ENCODE results near the gene CD36. TPM values are rescaled to one million over a fixed set of nuclear protein-coding genes. Genes with fewer than 3 reads are reported as not detected.

Gene CD36
- 100 to 1,000 TPM in 1 of 2 donors, 10 to 100 TPM in 1; 76.0 to 120 TPM for total RNA-seq

DNA sequence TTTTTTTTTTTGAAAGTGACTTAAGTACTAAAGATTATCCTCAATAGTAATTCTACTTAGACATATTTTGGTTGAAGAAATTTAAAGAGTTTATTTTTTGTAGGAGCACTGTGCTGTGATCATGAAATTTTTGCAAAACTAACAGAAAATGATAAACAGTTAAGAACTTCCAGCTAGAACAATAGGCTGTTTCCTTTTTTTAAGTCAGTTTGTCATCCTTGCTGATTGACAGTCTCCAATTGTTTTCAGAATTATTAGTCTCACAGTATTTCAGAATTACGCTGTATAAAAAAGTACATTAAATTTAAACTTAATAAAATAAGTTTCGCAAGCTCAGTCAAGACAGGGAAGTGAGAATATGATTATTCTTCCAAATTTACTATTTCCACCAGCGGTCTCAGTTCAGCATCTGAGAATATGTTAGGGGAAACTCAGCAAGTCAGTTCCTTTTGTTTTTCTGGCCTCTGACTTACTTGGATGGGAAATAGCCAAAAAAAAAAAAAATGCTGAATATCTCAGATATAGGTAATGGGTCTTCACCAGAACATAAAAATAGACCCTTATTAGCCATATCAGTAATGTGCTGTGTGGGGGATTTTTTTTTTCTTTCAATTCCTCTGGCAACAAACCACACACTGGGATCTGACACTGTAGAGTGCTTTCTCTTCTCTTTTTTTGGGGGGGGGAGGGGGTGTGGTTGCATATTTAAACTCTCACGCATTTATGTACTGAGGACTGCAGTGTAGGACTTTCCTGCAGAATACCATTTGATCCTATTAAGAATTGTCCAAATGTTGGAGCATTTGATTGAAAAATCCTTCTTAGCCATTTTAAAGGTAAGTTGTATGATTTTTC, at the start of gene CD36:
TSS of gene CD36 (plus strand) at position 732 of the 855 bp plus-strand sequence. CDS start 8,099 bp downstream, outside the sequence.
- DNase-seq = no peak
- 87 to 91% methylated on average over 4 of the region's 4 CpGs for WGBS, 2 donors
- Histone ChIP-seq H3K27me3 (no peaks in the 10 kb centered on the region), H3K4me1 (no peaks in the 10 kb centered on the region), H3K9me3 (no peaks in the 10 kb centered on the region), H3K27ac (no peak within 1 kb of the TSS), H3K4me3 (no peak within 1 kb of the TSS), H3K36me3 (replicated peaks in 1 of 2; ENCODE audit: insufficient read depth in 1 of 2, low read depth in 2 of 2) (no peaks in the 10 kb centered on the region)
- ATAC-seq = no peak
- TF ChIP-seq CTCF (IDR thresholded peaks at IDR 0.05) = no peak
- no peak for TF ChIP-seq POLR2A (IDR thresholded peaks at IDR 0.05)
- intact Hi-C loops (cut with DNase I) = no loop called here

GRCh38 chr7:80589631-80590030, 48.8 kb upstream of the CD36 start:
- Histone ChIP-seq H3K4me1 (peaks cover 13% of the 10 kb centered on the region), H3K36me3 (replicated peaks in 1 of 2; ENCODE audit: insufficient read depth in 1 of 2, low read depth in 2 of 2) (no peaks in the 10 kb centered on the region), H3K4me3 (no peak overlapping the region), H3K9me3 (no peaks in the 10 kb centered on the region), H3K27me3 (no peaks in the 10 kb centered on the region), H3K27ac (no peak overlapping the region)
- TF ChIP-seq POLR2A (IDR thresholded peaks at IDR 0.05) (no peak), CTCF (IDR thresholded peaks at IDR 0.05) (no peak)
- WGBS, 2 donors = 34 to 48% methylated on average over 1 of the region's 1 CpG
- intact Hi-C loops (cut with DNase I) = no loop called here
- DNase-seq = no peak
- no peak for ATAC-seq

DNA sequence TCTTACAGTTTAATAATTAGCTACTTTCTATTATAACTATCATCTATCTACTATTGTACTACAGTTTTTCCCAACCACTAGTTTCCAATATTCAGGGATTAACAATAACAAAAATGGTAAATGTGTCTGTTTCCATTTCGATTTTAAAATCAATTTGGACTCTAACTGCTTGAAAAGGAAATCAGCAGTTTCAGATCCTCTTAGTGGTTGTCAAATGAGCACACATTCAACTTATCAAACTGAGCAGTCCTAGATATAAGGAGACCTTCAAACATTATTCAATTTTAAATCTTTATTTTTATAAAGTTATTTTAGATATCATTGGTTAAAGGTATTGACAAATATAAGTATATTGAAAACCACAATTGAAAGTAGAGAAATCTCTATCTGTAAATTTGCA, 46.8 kb upstream of the CD36 start:
- Histone ChIP-seq H3K36me3 (replicated peaks in 1 of 2; ENCODE audit: insufficient read depth in 1 of 2, low read depth in 2 of 2) (no peaks in the 10 kb centered on the region), H3K27me3 (no peaks in the 10 kb centered on the region), H3K4me3 (no peak overlapping the region), H3K4me1 (peaks cover 8% of the 10 kb centered on the region), H3K9me3 (no peaks in the 10 kb centered on the region), H3K27ac (no peak overlapping the region)
- 24 to 32% methylated on average over 1 of the region's 1 CpG for WGBS, 2 donors
- no peak for TF ChIP-seq POLR2A (IDR thresholded peaks at IDR 0.05)
- no peak for TF ChIP-seq CTCF (IDR thresholded peaks at IDR 0.05)
- ATAC-seq (no peak), DNase-seq (no peak)
- intact Hi-C loops (cut with DNase I) = no loop called here

GRCh38 chr7:80593869-80594586, 44.4 kb upstream of the CD36 start:
- Histone ChIP-seq H3K4me1 (peaks cover 8% of the 10 kb centered on the region), H3K9me3 (no peaks in the 10 kb centered on the region), H3K4me3 (no peak overlapping the region), H3K36me3 (replicated peaks in 1 of 2; ENCODE audit: insufficient read depth in 1 of 2, low read depth in 2 of 2) (no peaks in the 10 kb centered on the region), H3K27me3 (no peaks in the 10 kb centered on the region), H3K27ac (no peak overlapping the region)
- peak; percentile 14 to 34 (median 20) for DNase-seq
- WGBS, 2 donors = 51 to 55% methylated on average over 7 of the region's 7 CpGs
- TF ChIP-seq POLR2A (IDR thresholded peaks at IDR 0.05) = no peak
- TF ChIP-seq CTCF (IDR thresholded peaks at IDR 0.05) = no peak
- peak; percentile 47 for ATAC-seq
- intact Hi-C loops (cut with DNase I) = no loop called here

All from body of pancreas (tissue), 4 donors.